ENCODE measurements around the gene MCC.

The MCC gene

DNA sequence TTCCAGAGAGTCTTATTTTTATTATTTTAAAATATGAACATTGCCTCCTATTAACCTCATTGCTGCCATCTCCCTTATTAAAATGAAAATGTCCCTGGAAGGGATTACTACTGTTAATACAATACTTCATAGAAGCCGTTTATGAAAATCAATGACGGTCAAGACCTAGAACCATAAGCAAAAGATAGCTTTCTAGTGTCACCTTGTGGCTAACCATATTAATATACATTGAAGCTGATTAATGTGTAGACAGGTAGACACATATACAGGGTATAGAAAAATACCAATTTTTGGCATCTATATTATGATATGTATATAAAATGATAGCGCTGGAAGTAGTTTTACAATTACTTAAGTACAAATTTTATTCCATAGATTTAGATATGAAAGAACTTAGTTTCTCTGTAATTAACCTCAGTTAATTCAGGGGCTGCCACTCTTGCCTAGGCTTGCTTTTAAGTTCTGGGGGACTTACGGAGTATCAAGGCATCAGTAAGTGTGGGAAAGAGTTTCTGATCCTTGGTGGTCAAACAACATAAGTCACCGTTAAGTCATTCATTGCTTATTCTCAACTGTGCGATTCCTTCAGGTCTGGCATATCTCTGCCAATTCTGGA lies 22.7 kb upstream of the MCC start:
- POLR2A ChIA-PET: interaction anchor here (1.0 kb wide), 1 partner anchor 22 kb away, joined by 4 read pairs; the partner anchor contains the start of gene MCC
- TF ChIP-seq ZNF384 (IDR thresholded peaks at IDR 0.05) (no peak), FOXM1 (IDR thresholded peaks at IDR 0.05; ENCODE audit: borderline replicate concordance) (no peak)
- TF ChIP-seq, protein P1, sequence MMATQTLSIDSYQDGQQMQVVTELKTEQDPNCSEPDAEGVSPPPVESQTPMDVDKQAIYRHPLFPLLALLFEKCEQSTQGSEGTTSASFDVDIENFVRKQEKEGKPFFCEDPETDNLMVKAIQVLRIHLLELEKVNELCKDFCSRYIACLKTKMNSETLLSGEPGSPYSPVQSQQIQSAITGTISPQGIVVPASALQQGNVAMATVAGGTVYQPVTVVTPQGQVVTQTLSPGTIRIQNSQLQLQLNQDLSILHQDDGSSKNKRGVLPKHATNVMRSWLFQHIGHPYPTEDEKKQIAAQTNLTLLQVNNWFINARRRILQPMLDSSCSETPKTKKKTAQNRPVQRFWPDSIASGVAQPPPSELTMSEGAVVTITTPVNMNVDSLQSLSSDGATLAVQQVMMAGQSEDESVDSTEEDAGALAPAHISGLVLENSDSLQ (IDR thresholded peaks at IDR 0.05): peak; percentile 33; the same call in 1 of the 2 replicates
- CTCF ChIA-PET: interaction anchor here (0.5 to 2.6 kb wide), 6 partner anchors 22 to 515 kb away, joined by 3 to 18 read pairs (median 8); partner anchors contain the start of gene MCC
- no peak for DNase-seq (ENCODE audit: extremely low spot score)

DNA sequence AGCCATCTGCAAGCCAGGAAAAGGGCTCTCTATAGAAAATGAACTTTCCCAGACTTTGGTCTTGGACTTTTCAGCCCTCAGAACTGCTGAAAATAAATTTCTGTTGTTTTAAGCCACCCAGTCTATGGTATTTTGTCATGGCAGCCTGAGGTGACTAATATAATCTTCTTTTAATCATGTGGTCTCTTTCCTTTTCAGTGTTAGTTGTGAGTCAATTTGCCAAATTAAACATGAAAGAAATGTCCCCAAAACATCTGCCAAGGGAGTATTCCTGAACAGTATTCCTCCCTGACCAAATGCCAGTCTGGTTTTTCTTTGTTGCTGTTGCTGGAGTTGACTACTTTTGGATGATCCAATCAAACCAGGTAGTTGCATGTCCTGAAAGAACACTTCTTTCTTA lies 20.5 kb upstream of the MCC start:
- ChIA-PET POLR2A (no interaction called here), CTCF (no interaction called here)
- TF ChIP-seq NFRKB (IDR thresholded peaks at IDR 0.05) (no peak), LEF1 (IDR thresholded peaks at IDR 0.05; ENCODE audit: borderline replicate concordance) (no peak), HDGF (IDR thresholded peaks at IDR 0.05; ENCODE audit: borderline replicate concordance) (no peak), FOXA1 (IDR thresholded peaks at IDR 0.05) (no peak), ARNT (IDR thresholded peaks at IDR 0.05) (no peak), ZNF384 (IDR thresholded peaks at IDR 0.05) (no peak), FOXM1 (IDR thresholded peaks at IDR 0.05; ENCODE audit: borderline replicate concordance) (no peak), CTBP1 (IDR thresholded peaks at IDR 0.05; ENCODE audit: borderline replicate concordance) (no peak)
- TF ChIP-seq, protein P1 (IDR thresholded peaks at IDR 0.05): no peak
- DNase-seq (ENCODE audit: extremely low spot score): no peak

DNA sequence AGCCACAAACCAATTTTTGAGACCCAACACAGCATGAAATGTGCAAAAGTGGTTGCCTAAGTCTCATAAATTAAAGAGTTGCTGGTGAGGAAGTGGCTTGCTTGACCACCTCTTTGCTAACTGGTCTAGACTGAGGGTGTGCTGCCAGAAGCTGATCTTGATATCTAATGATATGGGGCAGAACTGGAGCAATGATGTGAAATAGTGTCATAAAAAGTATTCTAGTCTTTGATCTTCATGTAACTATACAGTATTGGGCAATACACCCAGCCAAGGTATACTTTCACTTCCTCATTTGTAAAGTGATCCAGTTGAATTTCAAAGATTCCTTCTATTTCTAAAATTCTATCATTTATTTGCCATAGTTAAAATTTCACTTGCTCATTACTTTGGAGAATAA lies 19.3 kb upstream of the MCC start:
- ChIA-PET CTCF (no interaction called here), POLR2A (no interaction called here)
- TF ChIP-seq HDGF (IDR thresholded peaks at IDR 0.05; ENCODE audit: borderline replicate concordance) (no peak), CTBP1 (IDR thresholded peaks at IDR 0.05; ENCODE audit: borderline replicate concordance) (no peak), FOXM1 (IDR thresholded peaks at IDR 0.05; ENCODE audit: borderline replicate concordance) (no peak), ARNT (IDR thresholded peaks at IDR 0.05) (no peak), NFRKB (IDR thresholded peaks at IDR 0.05) (no peak), LEF1 (IDR thresholded peaks at IDR 0.05; ENCODE audit: borderline replicate concordance) (no peak), BHLHE40 (IDR thresholded peaks at IDR 0.05; ENCODE audit: borderline replicate concordance) (no peak), SP1 (IDR thresholded peaks at IDR 0.05) (no peak), TARDBP (IDR thresholded peaks at IDR 0.05) (no peak), L3MBTL2 (conservative IDR thresholded peaks at IDR 0.05) (no peak), FOXK2 (IDR thresholded peaks at IDR 0.05) (no peak), ELF4 (IDR thresholded peaks at IDR 0.05) (no peak), FOXA1 (IDR thresholded peaks at IDR 0.05) (no peak), ZNF384 (IDR thresholded peaks at IDR 0.05) (no peak), SUZ12 (IDR thresholded peaks at IDR 0.05) (no peak)
- TF ChIP-seq, protein P1 (IDR thresholded peaks at IDR 0.05): no peak
- DNase-seq (ENCODE audit: extremely low spot score): no peak

DNA sequence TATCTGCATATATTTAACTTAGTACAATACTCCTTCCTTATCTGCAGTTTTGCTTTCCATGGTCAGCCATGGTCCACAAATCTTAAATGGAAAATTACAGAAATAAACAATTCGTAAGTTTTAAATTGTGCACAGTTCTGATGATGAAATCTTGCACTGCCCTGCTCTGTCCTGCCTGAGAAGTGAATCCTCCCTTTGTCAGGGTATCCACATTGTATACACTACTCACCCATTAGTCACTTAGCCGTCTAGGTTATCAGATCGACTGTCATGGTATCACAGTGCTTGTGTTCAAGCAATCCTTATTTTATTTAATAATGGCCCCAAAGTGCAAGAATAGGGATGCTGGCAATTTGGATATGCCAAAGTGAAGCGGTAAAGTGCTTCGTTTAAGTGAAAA lies 16.9 kb upstream of the MCC start:
- no peak for DNase-seq (ENCODE audit: extremely low spot score)
- no peak for TF ChIP-seq NFRKB (IDR thresholded peaks at IDR 0.05)
- TF ChIP-seq BHLHE40 (IDR thresholded peaks at IDR 0.05; ENCODE audit: borderline replicate concordance): no peak
- no peak for TF ChIP-seq FOXM1 (IDR thresholded peaks at IDR 0.05; ENCODE audit: borderline replicate concordance)
- TF ChIP-seq SUZ12 (IDR thresholded peaks at IDR 0.05): no peak
- no peak for TF ChIP-seq ARNT (IDR thresholded peaks at IDR 0.05)
- TF ChIP-seq L3MBTL2 (conservative IDR thresholded peaks at IDR 0.05): no peak
- no peak for TF ChIP-seq LEF1 (IDR thresholded peaks at IDR 0.05; ENCODE audit: borderline replicate concordance)
- TF ChIP-seq SP1 (IDR thresholded peaks at IDR 0.05): no peak
- TF ChIP-seq, protein P1 (IDR thresholded peaks at IDR 0.05): no peak
- TF ChIP-seq TARDBP (IDR thresholded peaks at IDR 0.05): no peak
- POLR2A ChIA-PET: interaction anchor here (0.6 kb wide), 1 partner anchor 17 kb away, joined by 3 read pairs; the partner anchor contains the start of gene MCC
- CTCF ChIA-PET: no interaction called here

DNA sequence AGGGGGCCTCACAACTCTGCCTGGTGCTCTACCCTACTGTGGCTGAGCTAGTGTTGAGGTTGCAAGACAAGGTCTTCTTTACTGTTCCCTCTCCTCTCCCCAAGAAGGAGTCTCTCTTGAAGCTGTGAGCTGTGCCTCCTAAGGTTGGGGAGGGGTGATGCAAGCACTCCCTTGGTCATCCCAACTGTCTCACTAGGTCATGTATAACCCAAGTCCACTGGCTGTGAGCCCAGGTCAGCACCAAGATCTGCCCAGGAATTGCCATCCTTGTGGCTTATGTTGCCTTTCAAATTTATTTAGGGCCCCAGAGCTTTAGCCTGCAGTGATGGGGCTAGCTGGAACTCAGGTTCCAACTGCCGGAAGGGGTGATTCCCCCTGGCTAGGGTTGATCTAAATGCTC lies 14.9 kb upstream of the MCC start:
- CTCF ChIA-PET: interaction anchor here (0.5 kb wide), 1 partner anchor 111 kb away, joined by 3 read pairs; no protein-coding TSS in a partner anchor
- DNase-seq (ENCODE audit: extremely low spot score): no peak
- POLR2A ChIA-PET: interaction anchor here (1.0 kb wide), 1 partner anchor 15 kb away, joined by 4 read pairs; the partner anchor contains the start of gene MCC
- TF ChIP-seq ELF4 (IDR thresholded peaks at IDR 0.05): no peak
- TF ChIP-seq SP1 (IDR thresholded peaks at IDR 0.05): no peak
- no peak for TF ChIP-seq ARNT (IDR thresholded peaks at IDR 0.05)
- TF ChIP-seq, protein P1 (IDR thresholded peaks at IDR 0.05): no peak
- TF ChIP-seq TARDBP (IDR thresholded peaks at IDR 0.05): no peak
- no peak for TF ChIP-seq CTBP1 (IDR thresholded peaks at IDR 0.05; ENCODE audit: borderline replicate concordance)
- TF ChIP-seq L3MBTL2 (conservative IDR thresholded peaks at IDR 0.05): no peak
- no peak for TF ChIP-seq BHLHE40 (IDR thresholded peaks at IDR 0.05; ENCODE audit: borderline replicate concordance)
- TF ChIP-seq ZNF384 (IDR thresholded peaks at IDR 0.05): no peak
- TF ChIP-seq FOXK2 (IDR thresholded peaks at IDR 0.05): no peak
